NCI-H1092 (cell line): ENCODE results near the gene LMAN2.
"Not testable (repeated sequence)": the region's sequence is repeated elsewhere in the genome, so short reads cannot be mapped to it uniquely, and the experiment has no call there.

Experiments used
- DNase-seq: peaks from one replicate; lab custom pipeline; 2025; lab: John Stamatoyannopoulos, UW

Gene LMAN2

GRCh38 chr5:177378884-177379883 lies 27.7 kb upstream of the LMAN2 start:
- no peak for DNase-seq

GRCh38 chr5:177377851-177378776 lies 26.6 kb upstream of the LMAN2 start:
- no peak for DNase-seq

GRCh38 chr5:177376107-177376506 lies 24.6 kb upstream of the LMAN2 start:
- no peak for DNase-seq

GRCh38 chr5:177375516-177375915 lies 24.0 kb upstream of the LMAN2 start:
- not testable (repeated sequence) for DNase-seq

- DNase-seq, result no peak
Observed at GRCh38 chr5:177374211-177374610, 22.7 kb upstream of the LMAN2 start.

GRCh38 chr5:177373806-177374205 lies 22.3 kb upstream of the LMAN2 start:
- DNase-seq, result no peak

GRCh38 chr5:177372910-177373309 lies 21.4 kb upstream of the LMAN2 start:
- DNase-seq, result no peak

- DNase-seq, result no peak
Observed at GRCh38 chr5:177372034-177372896, 20.8 kb upstream of the LMAN2 start.

- no peak for DNase-seq
Observed at GRCh38 chr5:177371120-177372033, 19.9 kb upstream of the LMAN2 start.

- peak; percentile 67 for DNase-seq
Observed at GRCh38 chr5:177370488-177371119, 19.1 kb upstream of the LMAN2 start.

- DNase-seq, result no peak
Observed at GRCh38 chr5:177369645-177370440, 18.4 kb upstream of the LMAN2 start.

GRCh38 chr5:177368869-177369644 lies 17.6 kb upstream of the LMAN2 start:
- no peak for DNase-seq

- DNase-seq, result no peak
Observed at GRCh38 chr5:177367981-177368868, 16.8 kb upstream of the LMAN2 start.

GRCh38 chr5:177367323-177367848 lies 15.9 kb upstream of the LMAN2 start:
- DNase-seq, result no peak

- no peak for DNase-seq
Observed at GRCh38 chr5:177366528-177367322, 15.3 kb upstream of the LMAN2 start.

- DNase-seq, result no peak
Observed at GRCh38 chr5:177365845-177366527, 14.5 kb upstream of the LMAN2 start.
